ENCODE data around the gene C2CD4C.
"Not testable (repeated sequence)": the region's sequence is repeated elsewhere in the genome, so short reads cannot be mapped to it uniquely, and the experiment has no call there.

C2CD4C gene

DNA sequence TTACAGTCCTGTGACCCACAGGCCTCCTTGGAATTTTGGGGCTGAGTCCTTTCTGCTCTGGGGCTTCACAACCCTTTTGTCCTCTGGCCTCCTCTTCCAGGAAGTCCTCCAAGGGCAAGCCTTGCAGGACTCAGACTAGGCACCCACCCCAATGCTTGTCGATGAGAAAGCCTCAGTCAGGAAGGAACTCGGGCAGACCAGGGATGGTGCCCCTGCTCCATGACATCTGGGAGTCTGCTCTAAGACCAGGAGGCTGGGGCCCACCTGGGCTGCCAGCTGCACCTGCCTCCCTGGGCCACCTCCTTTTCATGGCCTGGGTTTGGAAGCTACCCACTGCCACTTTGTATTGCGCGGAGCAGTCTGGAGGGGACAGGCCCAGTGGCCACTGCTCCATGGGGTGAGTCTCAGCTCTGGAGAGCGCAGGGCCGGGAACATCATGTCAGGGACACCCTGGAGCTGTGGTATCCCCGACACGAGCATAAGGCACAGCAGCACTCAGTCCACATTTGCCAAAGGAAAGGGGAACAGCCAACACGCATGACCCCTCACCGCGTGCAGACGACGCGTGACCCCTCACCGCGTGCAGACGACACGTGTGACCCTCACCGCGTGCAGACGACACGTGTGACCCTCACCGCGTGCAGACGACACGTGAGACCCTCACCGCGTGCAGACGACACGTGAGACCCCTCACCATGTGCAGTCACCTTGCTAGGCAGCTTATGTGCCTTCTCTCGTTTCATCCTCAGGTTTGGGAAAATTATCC lies 10.8 kb downstream of the C2CD4C start:
- FAIRE-seq = no peak

DNA sequence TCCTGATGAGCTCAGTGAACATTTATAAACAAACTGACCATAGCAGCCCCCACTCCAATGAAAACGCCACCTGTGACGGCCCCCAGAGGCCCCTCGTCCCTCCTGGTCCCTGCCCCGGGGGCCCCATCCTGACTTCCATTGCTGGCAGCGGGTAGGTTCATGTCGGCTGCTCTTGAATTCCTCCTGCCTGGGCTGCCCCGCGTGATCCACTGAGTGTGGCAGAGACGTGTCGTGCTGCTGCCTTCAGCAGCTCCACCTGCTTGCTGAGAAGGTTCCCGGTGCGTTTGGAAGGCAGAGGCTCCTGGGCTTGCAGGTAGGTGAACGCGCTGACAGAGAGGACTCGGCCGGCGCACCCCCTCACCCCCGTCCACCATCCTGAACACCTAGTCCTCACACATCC lies 11.6 kb downstream of the C2CD4C start:
- FAIRE-seq = no peak

DNA sequence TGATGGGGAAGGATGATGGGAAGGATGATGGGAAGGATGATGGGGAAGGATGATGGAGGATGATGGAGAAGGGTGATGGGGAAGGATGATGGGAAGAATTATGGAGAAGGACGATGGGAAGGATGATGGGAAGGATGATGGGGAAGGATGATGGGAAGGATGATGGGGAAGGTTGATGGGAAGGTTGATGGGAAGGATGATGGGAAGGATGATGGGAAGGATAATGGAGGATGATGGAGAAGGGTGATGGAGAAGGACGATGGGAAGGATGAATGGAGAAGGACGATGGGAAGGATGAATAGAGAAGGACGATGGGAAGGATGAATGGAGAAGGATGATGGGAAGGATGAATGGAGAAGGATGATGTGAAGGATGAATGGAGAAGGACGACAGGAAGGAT lies 13.5 kb downstream of the C2CD4C start:
- no peak for FAIRE-seq

DNA sequence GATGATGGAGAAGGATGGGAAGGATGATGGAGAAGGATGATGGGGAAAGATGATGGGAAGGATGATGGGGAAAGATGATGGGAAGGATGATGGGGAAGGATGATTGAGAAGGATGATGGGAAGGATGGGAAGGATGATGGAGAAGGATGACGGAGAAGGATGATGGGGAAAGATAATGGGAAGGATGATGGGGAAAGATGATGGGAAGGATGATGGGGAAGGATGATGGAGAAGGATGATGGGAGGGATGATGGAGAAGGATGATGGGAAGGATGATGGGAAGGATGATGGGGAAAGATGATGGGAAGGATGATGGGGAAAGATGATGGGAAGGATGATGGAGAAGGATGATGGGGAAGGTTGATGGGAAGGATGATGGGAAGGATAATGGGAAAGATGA lies 14.1 kb downstream of the C2CD4C start:
- FAIRE-seq = not testable (repeated sequence)

DNA sequence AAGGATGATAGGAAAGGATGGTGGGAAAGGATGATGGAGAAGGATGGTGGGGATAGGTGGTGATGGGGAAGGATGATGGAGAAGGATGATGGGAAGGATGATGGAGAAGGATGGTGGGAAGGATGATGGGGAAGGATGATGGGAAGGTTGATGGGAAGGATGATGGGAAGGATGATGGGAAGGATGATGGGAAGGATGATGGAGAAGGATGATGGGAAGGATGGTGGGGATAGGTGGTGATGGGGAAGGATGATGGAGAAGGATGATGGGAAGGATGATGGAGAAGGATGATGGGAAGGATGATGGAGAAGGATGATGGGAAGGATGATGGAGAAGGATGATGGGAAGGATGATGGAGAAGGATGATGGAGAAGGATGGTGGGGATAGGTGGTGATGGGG lies 15.4 kb downstream of the C2CD4C start:
- not testable (repeated sequence) for FAIRE-seq

DNA sequence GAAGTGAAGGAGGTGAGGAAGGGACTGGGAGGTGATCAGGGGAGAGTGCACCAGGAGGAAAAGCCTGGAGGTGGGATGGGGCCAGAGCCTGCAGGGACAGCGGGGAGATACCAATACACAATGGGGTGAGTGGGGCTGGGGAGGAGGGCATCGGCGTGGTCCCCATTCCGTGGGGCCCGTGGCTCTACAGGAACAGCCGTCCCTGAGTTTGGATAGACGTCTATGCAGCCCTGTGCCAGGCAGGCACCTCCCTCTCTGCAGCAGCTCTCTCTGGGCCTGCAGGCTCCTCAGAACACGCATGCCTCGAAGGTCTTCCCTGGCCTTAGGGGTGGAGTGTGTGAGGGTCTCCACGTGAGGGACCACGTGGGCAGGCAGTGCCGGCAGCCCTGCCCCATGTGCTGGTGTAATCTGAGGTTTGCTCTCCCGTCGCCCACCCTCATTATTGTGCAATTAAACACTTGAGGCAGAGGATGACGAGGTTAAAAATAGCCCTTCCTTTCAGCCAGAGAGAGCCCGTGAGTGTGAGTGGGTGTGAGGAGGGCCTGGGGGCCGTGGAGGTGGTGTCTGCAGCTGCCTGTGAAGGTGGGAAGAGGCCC lies 16.5 kb downstream of the C2CD4C start:
- no peak for FAIRE-seq

DNA sequence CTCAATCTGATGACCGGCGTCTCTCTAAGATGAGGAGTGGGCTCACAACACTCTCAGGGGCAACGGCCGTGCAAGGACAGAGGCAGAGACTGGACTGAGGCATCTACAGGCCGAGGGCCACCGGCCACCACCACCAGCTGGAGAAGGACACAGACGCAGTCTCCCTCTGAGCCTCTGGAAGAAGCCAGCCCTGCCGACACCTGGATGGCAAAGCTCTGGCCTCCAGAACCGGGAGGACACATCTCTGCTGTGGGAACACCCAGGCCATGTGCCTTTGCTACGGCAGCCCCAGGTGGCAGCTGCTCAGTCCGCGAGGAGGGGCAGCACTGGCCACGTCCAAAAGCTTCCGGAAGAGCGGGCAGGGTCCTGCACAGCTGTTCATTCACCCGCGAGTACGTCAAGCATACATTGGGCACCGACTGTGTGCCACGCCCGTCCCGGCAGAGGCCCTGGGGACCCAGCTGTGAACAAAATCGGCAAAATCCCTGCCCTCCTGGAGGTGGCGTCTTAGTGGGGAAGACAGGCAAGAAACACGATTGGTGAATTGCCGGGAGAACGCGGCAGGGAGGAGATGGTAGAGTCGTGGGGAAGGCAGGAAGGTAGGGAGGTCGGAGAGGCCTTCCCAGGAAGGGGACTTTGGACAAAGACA lies 17.1 kb downstream of the C2CD4C start:
- FAIRE-seq = no peak

DNA sequence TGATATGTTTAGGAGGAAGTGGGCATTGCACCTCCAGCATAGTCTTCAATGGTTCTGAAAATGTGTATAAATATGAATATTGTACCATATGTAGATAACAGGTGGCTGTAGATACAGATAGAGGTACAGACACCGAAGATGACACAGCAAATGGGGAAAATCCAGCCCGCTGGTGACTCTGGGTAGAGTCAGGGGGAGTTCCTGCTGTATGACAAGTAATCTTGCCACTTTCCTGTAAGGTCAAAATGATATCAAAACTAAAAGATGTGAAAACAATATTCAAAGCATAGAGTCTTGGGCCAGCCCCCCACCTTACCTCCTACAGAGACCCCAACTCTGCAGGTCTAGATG lies 17.8 kb downstream of the C2CD4C start:
- FAIRE-seq = no peak

DNA sequence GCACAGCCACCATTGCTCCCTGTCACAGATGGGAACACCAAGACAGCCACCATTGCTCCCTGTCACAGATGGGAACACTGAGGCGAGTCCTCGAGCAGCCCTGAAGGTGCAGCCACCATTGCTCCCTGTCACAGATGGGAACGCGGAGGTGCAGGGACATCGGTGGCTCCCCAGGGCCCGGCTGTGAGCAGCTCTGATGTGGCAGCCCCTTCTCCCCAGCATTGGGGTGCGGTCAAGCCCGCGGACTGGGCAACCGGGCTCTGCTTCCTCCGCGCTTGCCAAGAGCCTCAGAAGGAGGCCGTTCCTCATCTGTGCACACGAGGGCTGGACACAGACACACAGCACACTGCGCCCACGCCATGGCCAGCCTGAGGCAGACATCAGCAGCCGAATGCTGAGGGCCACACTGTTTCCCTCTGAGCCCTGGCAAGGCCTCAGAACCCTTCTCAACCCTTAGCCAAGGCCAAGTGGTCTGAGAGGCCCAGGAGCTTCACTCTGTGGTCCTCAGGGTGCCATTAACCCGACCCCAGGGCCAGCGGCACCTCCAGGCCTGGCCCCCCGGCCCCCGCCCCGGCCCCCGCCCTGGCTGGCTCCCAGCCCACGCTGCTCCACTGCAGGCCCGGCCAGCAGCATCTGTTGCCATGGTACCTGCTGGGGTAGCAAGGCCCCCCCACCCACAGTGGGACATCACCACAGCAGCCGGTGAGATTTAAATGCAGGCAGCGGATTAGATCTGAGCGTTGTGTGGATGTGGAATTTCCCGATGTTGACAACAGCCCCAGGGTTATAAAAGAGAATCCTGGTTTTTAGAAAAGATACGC lies 18.4 kb downstream of the C2CD4C start:
- FAIRE-seq = no peak

DNA sequence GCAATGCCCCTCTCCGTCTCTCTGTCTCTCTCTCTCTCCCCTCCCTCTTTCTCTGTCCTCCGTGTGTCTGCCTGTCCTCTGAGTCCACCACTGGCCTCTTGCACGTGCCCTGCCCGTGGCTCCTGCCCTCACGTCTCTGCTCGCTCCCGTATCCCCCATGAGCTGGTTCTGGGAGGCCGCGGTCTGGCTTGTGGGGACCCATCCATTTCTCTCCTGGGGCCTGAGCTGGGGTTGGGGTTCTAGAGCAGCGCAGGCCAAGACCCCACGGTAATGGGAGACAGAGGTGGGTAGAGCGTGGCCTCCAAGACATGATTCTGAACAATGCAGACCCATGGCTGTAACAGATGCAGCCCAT lies 19.0 kb downstream of the C2CD4C start:
- no peak for FAIRE-seq

DNA sequence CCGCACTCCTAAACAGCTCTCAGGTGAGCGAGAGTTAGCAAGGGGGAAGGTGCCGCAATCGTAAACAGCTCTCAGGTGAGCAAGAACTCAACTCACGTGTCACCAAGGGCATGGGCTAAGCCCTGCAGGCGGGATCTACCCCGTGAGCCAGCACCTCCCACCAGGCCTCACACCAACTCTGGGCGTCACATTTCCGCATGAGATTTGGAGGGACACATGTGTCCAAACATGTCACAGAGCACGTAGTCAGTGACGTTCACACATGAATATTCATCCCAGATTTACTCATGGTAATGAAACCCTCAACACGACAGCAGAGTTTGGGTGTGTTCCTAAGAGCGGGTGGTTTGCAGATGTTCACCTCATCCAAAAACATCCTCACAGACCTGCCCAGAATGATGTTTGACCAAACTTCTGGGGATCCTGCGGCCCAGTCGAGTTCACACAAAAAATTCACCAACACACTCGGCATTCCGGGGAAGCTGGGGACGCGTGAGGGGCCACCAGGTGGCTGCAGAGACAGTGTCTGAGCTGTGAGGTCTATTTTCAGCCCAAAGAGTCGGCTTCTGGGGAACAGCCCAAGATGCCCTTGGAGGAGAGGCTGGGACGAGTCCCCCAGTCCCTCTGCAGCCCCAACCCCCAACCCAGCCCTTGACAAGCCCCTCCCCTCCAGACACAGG lies 19.6 kb downstream of the C2CD4C start:
- no peak for FAIRE-seq

DNA sequence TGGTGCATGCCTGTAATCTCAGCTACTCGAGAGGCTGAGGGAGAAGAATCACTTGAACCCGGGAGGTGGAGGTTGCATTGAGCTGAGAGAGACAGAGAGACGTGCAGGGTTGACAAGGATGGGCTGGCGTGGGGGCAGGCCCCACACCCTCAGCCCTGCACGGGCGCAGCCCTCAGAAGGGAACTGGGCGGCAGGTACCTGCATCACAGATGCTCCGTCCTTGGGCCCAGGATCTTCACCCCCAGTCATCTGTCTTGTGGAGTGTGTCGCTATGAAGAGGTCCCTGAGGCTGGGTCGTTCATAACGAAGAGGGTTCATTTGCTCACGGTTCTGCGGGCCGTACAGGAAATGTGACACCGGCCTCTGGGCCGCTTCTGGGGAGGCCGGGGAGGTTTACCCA lies 20.3 kb downstream of the C2CD4C start:
- FAIRE-seq = no peak

DNA sequence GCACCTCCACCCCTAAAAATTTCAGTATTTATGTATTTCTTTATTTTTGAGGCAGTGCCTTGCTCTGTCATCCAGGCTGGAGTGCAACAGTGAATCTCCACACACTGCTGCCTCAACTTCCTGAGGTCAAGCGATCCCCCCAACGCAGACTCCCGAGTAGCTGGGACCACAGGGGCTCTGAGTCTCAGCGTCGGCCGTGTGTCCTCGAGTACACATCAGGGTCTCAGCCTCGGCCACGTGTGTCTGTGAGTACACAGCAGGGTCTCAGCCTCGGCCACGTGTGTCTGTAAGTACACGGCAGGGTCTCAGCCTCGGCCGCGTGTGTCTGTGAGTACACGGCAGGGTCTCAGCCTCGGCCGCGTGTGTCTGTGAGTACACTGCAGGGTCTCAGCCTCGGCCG lies 21.2 kb downstream of the C2CD4C start:
- no peak for FAIRE-seq

DNA sequence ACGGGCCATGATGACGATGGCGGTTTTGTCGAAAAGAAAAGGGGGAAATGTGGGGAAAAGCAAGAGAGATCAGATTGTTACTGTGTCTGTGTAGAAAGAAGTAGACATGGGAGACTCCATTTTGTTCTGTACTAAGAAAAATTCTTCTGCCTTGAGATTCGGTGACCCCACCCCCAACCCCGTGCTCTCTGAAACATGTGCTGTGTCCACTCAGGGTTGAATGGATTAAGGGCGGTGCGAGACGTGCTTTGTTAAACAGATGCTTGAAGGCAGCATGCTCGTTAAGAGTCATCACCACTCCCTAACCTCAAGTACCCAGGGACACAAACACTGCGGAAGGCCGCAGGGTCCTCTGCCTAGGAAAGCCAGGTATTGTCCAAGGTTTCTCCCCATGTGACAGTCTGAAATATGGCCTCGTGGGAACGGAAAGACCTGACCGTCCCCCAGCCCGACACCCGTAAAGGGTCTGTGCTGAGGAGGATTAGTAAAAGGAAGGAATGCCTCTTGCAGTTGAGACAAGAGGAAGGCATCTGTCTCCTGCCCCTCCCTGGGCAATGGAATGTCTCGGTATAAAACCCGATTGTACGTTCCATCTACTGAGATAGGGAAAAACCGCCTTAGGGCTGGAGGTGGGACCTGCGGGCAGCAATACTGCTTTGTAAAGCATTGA lies 22.2 kb downstream of the C2CD4C start:
- FAIRE-seq = not testable (repeated sequence)

DNA sequence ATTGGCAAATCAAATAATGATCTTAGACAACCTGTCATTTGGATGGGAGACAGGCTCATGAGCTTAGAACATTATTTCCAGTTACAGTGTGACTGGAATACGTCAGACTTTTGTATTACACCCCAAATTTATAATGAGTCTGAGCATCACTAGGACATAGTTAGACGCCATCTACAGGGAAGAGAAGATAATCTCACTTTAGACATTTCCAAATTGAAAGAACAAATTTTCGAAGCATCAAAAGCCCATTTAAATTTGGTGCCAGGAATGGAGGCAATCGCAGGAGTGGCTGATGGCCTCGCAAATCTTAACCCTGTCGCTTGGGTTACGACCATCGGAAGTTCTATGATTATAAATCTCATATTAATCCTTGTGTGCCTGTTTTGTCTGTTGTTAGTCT lies 22.8 kb downstream of the C2CD4C start:
- not testable (repeated sequence) for FAIRE-seq

DNA sequence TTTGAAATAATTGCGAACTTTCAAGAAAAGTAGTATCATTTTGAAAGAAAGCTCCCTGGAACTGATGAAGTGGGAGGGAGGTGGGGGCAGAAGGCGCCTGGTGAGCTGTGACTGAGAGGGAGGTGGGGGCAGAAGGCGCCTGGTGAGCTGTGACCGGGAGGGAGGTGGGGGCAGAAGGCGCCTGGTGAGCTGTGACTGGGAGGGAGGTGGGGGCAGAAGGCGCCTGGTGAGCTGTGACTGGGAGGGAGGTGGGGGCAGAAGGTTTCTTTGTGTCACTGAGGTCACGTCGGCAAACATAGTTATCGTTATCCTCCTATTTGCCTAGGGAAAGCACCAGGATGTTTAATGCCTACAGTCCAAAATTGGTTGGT lies 24.2 kb downstream of the C2CD4C start:
- FAIRE-seq = no peak

DNA sequence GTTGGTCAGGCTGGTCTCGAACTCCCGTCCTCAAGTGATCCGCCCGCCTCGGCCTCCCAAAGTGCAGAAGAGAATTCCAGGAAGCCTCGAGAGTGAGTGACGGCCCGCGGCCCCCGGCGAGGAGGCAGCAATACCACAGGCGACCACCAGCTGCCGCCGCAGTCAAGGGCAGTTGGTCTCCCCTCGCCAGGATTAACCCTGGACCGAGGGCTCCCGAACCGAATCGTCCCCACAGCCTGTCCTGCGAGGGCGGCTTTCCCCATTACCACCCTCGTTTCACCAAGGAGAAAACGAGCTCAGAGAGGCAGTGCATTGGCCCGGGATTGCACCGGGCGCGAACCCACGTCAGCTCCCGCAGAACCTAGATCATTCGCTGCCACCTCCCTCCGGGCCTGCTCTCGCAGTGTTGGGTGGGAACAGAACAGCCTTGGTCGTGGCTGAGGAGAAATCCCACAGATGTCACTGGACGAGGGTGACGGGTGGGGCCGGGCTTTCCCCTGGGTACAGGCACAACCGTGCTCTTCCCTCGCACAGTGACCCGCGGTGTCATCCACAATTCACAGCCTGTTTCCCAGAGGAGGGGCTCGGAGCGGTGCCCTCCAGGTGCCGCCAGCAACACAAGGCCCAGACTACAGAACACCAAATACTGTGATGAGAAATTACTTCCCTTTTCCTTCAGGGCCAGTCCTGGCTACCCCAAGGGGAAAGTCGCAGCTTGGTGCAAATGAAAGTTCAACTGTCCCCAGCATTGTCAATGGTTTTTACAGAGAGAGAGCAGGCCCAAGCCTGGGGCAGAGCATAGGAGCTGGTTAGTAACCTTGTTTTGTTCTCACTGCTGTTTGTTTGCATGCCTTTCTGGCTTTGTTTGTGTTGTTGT lies 24.8 kb downstream of the C2CD4C start:
- no peak for FAIRE-seq

DNA sequence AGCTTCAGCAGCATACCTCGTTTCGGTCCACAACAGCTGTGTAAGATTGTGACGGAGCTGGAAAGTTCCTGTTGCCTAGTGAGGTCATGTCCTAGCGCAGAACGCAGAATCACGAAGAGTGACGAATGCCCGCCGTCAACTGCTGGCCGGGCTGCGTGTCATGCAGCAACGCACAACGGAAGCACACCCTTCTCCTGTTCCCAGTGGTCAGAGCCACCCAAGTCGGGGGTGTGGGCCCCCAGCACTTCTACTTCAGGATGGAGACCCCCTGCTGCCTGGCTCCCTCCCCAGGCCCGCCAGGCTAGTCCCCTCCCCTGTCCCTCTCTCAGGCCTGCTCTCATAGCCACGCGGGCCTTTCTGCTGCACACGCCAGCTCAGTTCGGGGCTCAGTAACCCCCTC lies 25.9 kb downstream of the C2CD4C start:
- no peak for FAIRE-seq

DNA sequence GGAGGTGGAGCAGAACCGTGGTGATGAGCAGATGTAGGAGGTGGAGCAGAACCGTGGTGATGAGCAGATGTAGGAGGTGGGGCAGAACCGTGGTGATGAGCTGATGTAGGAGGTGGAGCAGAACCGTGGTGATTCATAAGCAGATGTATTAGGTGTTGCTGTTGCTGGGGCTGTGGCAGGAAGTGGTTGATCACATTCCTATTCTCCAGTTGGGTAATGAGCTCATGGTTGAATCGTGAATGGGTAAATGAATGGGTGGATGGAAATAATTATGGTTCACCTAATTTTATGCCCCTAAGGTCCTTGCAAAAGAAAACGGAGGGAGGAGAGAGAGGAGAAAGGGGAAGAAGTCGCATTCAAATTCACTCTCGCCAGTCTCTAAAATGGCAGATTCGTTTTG lies 26.4 kb downstream of the C2CD4C start:
- FAIRE-seq = not testable (repeated sequence)

DNA sequence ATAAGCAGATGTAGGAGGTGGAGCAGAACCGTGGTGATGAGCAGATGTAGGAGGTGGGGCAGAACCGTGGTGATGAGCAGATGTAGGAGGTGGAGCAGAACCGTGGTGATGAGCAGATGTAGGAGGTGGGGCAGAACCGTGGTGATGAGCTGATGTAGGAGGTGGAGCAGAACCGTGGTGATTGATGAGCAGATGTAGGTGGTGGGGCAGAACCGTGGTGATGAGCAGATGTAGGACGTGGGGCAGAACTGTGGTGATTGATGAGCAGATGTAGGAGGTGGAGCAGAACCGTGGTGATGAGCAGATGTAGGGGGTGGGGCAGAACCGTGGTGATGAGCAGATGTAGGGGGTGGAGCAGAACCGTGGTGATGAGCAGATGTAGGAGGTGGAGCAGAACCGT lies 27.0 kb downstream of the C2CD4C start:
- not testable (repeated sequence) for FAIRE-seq

DNA sequence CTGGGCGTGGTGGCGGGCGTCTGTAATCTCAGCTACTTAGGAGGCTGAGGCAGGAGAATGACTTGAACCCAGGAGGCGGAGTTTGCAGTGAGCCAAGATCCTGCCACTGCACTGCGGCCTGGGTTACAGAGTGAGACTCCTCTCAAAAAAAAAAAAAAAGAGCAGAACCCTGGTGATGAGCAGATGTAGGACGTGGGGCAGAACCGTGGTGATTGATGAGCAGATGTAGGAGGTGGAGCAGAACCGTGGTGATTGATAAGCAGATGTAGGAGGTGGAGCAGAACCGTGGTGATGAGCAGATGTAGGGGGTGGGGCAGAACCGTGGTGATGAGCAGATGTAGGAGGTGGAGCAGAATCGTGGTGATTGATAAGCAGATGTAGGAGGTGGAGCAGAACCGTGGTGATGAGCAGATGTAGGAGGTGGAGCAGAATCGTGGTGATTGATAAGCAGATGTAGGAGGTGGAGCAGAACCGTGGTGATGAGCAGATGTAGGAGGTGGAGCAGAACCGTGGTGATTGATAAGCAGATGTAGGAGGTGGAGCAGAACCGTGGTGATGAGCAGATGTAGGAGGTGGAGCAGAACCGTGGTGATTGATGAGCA lies 28.2 kb downstream of the C2CD4C start:
- not testable (repeated sequence) for FAIRE-seq
